ENCODE results near the gene CACHD1.

The CACHD1 gene

DNA sequence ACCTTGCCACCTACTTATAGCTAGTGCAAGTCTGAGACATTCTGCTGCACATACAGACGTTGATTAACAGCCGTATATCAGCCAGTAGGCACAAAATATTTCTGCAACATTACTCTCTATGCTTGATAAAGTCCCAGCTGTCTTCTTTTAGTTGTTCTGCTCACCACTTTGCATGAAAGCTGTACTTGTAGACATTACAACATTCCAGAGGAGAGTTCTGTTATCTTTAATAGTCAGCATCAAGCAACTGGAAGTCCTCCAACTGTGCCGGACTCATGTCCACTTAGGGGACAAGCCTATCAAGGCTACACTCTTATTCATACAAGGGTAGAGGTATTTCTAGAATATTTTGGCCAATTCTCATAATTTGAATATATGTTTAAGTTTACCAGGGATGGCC, 50.0 kb downstream of the CACHD1 start:
- TF ChIP-seq, protein P1, sequence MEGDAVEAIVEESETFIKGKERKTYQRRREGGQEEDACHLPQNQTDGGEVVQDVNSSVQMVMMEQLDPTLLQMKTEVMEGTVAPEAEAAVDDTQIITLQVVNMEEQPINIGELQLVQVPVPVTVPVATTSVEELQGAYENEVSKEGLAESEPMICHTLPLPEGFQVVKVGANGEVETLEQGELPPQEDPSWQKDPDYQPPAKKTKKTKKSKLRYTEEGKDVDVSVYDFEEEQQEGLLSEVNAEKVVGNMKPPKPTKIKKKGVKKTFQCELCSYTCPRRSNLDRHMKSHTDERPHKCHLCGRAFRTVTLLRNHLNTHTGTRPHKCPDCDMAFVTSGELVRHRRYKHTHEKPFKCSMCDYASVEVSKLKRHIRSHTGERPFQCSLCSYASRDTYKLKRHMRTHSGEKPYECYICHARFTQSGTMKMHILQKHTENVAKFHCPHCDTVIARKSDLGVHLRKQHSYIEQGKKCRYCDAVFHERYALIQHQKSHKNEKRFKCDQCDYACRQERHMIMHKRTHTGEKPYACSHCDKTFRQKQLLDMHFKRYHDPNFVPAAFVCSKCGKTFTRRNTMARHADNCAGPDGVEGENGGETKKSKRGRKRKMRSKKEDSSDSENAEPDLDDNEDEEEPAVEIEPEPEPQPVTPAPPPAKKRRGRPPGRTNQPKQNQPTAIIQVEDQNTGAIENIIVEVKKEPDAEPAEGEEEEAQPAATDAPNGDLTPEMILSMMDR (IDR thresholded peaks at IDR 0.05; ENCODE audit: control extremely low read depth, extremely low read depth, low read depth, missing control alignments): no peak
- ChIA-PET POLR2A (no interaction called here), CTCF (no interaction called here)
- DNase-seq (ENCODE audit: extremely low spot score): no peak

DNA sequence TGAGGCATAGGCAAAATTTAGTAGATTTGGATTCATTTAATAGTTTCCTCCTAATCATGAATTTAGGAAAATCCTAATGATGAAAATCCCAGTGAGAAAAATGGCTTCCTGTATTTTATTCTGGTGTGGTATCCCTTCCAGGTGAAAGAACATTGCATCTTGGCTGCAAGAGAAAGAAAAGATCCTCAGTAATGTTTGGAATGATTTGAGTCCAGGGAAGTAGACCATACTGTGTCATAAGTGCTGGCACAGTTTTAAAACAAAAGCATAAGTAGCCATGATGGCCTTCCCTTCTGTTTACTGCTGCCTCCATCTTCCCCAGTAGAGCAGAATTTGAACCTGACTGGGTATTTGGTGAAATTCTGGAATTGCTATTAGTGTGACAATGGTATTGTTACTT, 52.8 kb downstream of the CACHD1 start:
- POLR2A ChIA-PET: no interaction called here
- TF ChIP-seq, protein P1 (IDR thresholded peaks at IDR 0.05; ENCODE audit: control extremely low read depth, extremely low read depth, low read depth, missing control alignments): no peak
- DNase-seq (ENCODE audit: extremely low spot score): no peak
- CTCF ChIA-PET: no interaction called here

DNA sequence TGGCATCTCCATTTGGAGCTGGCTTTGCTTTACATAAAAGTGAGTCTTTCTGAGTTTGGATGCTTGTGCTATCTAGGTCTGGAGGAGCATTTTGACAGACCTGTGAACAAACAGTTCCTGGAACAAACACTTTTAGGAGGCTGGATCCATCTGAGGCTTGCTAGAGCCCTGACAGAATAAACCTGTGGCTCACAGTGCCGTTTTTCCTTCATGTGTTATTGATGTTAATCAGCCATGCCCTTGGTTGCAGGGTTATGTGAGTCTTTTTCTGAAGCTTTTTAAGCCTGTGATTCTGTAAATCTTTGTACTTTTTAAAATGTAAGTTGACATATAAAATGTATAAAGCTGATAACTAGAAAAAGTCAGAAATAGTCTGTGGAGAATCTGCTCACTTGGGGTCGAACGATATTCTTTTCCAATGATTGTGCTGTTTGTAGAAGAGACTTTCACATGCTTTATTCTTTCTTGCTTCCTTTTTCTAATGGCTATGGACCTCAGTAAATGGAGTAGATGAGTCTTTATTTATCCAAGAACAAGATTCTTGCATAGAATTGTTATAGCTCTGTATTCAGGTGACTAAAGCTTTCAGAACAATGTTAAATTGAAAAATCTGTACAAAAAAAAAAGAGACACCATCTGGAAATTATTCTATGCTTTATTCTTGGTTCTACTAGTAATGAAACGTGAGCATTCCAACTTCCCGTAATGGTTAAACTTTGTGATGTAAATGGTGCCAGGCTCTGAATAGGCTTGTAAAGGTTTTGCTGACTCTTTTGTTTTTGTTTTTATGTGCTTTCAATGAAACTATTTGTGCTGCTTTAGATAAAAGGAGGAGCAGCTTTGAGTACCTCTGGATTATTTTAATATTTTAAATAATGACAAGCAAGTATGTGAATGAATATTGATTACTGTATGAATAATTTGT, 53.7 kb downstream of the CACHD1 start:
- CTCF ChIA-PET: no interaction called here
- POLR2A ChIA-PET: no interaction called here
- DNase-seq (ENCODE audit: extremely low spot score): no peak
- TF ChIP-seq, protein P1 (IDR thresholded peaks at IDR 0.05; ENCODE audit: control extremely low read depth, extremely low read depth, low read depth, missing control alignments): no peak

- TF ChIP-seq, protein P1 (IDR thresholded peaks at IDR 0.05; ENCODE audit: control extremely low read depth, extremely low read depth, low read depth, missing control alignments): no peak
- POLR2A ChIA-PET: no interaction called here
- CTCF ChIA-PET: no interaction called here
- no peak for DNase-seq (ENCODE audit: extremely low spot score)
Measured at GRCh38 chr1:64524614-64525013, 54.7 kb downstream of the CACHD1 start.

- ChIA-PET POLR2A (no interaction called here), CTCF (no interaction called here)
- TF ChIP-seq, protein P1 (IDR thresholded peaks at IDR 0.05; ENCODE audit: control extremely low read depth, extremely low read depth, low read depth, missing control alignments): no peak
- DNase-seq (ENCODE audit: extremely low spot score): no peak
Measured at GRCh38 chr1:64525116-64525686, 55.3 kb downstream of the CACHD1 start.

GRCh38 chr1:64526312-64526711, 56.4 kb downstream of the CACHD1 start:
- no peak for DNase-seq (ENCODE audit: extremely low spot score)
- TF ChIP-seq, protein P1 (IDR thresholded peaks at IDR 0.05; ENCODE audit: control extremely low read depth, extremely low read depth, low read depth, missing control alignments): no peak
- CTCF ChIA-PET: no interaction called here
- POLR2A ChIA-PET: no interaction called here
